ENCODE measurements around the gene CLCNKA.
A peak's percentile ranks its signal among the peaks of the same experiment; 100 is the strongest.

CLCNKA gene

DNA sequence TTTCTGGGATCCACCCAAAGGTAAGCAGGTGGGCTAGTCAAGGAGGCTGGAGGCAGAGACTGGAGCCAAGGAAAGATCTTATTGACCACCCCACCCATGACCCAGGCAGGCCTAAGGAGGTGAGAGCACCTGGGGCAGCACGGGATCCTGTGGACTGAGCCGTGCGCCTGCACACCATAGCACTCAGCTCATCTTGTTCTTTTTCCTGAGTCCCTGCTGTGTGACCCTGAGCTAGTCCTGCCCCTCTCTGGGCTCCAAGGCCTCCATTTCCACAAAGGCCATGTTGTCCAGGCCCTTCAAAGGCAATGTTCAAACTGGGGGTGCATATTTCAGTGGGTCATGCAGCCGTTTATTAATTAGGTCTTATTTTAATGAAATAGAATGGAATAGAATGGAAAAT, 44.4 kb downstream of the CLCNKA start:
- DNase-seq: no peak

DNA sequence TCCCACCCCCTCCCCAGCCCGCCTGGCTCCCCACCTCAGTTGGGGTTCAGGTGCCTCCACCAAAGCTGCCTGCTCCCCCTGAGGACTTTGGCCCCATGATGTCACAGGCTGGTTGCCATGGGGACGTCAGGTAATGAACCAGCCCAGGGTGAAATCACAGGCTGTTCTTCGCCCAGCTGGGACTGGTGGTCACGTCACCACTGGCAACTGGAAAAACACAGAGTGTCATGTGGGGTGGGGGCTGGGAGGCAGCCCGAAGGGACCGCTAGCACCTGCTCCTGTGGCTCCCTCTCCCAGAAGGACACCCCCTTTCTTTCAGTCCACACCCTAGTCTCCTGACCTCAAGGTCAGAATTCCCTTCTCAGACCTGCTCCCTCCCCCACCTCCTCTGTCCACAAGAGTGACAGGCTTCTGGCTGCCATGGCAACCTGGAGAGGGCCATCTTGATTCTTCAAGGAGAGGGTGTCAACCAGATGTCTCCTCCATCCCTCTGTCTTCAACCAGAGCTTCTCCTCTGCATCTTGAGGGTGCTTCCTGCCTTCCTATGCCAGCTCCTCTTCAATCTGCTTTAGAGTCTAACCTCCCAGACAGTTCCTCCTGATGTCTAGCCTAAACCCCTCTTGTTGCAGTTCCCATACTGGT, 45.4 kb downstream of the CLCNKA start:
- DNase-seq: no peak

DNA sequence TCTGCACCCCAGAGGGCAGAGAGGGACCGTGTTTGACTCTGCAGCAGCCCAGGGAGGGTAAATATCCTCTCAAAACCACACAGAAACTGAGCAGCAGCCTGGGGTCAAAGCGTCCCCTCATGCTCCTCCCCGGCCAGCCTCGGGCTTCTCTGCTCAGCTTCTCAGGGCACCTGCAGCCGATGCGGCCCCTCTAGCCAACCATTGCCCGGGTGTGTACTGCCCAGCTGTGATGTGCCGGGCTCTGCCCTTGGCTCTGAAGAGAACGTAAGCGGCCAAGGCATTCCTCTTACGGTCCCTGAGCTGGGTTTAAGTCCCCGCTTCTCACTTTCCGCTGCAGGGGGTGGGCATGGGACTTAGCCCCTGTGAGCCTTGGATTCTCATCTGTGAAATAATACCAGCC, 46.1 kb downstream of the CLCNKA start:
- DNase-seq: no peak

DNA sequence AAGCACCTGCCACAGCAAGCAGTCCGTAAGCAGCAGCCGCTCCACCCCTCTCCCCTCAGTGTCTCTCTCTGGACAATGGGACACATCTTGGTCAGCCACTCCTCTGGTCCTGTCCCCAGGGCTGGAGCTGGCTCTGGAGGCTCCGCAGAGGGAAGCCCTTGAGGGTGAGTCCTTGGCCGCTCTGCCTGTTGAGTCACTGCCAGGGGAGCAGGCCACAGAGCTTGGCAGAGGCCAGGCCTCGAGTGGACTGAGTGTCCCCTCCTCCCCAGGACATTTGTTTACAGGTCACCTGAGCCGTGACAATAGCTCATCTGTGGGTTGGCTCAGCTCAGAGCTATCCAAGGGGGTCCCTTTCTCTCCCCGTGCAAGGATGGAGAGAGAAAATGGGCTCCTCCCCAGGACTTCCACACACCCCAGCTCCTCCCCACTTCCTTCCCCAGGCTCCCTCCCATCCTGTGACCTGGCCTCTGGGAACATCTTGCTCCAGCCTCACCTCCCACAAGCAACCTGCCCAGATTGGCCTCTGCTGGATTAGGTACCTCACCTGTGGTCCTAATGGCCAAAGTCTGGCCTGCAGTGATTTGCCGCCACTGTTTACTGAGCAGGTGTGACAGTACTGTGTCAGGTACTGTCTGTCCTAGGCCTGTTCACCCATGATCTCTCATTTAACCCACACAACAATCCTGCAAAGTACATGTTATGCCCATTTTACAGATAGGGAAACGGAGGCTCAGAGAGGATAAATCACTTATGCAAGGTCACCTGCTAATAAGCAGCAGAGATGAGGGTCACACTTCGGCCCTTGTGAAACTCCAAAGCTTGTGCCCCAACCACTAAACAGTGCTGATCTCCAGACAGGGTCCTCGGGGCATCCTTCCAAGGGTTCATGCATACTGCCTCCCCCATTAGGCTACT, 46.8 kb downstream of the CLCNKA start:
- DNase-seq: no peak

DNA sequence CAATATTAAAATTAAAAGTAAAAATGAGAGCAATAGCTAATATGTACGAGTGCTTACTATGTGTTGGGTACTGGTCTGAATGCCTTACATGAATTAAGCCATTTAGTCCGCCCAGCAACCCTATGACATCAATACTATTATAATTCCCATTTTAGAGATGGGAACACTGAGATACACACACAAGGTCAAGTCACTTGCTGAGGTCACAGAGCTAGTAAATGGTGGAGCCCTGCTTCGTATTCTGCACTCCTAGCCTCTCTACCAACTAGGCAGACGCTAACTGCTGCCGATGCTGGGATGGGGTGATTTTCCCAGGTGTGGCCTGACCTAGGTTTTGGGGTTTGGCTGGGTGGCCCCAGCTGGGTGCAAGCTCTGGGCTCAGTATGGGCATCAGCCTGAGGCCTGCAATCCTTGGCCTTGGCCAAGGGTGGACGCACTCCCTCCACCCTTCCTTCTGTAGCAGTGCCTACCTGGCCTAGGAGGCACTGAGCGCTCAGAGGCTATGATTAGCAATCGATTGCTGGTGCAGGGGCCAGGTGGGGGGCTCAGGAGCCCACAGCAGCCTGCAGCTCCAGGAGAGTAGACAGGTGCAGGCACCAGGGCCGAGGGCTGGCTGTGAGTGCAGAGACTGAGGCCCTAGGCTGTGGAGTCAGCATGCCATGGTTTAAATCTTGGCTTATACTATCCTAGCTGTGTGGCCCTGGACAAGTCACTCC, 49.0 kb downstream of the CLCNKA start:
- no peak for DNase-seq

DNA sequence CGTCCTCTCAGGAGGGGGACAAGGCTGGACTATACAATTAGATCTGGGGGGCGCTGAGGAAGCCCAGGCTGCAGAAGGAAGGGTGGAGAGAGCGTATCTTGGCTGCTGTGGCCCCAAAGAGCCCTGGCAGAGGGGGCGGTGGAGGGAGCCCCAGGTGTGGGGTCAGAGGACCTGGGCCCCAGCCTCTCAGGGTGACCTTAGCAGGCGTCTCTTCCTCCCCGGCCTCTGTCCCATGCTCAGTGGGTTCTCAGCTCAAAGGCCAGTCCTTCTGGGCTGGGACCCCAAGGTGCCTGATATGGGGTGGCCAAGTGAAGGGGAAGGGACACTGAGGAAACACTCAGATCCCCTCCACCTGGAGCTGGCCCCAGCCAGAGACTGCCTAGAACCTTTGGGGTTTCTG, 49.8 kb downstream of the CLCNKA start:
- DNase-seq: no peak

DNA sequence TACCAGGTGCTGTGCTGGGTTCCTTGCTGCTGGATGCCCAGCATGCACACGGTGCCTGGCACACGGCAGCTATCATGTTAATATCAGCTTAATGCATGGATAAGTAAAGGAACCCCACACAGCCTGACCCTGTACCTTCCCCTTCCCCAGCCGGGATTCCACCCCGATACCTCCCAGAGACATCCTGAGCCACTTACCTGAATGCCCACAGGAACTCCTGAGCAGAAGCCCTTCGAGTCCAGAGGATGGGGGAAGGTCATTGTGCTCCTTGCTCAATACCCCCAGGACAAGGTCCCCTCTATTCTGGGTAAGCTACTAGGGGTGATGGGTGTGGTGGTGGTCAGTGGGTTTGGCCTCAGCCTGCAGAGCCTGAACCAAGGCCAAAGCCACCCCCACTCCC, 50.3 kb downstream of the CLCNKA start:
- no peak for DNase-seq

DNA sequence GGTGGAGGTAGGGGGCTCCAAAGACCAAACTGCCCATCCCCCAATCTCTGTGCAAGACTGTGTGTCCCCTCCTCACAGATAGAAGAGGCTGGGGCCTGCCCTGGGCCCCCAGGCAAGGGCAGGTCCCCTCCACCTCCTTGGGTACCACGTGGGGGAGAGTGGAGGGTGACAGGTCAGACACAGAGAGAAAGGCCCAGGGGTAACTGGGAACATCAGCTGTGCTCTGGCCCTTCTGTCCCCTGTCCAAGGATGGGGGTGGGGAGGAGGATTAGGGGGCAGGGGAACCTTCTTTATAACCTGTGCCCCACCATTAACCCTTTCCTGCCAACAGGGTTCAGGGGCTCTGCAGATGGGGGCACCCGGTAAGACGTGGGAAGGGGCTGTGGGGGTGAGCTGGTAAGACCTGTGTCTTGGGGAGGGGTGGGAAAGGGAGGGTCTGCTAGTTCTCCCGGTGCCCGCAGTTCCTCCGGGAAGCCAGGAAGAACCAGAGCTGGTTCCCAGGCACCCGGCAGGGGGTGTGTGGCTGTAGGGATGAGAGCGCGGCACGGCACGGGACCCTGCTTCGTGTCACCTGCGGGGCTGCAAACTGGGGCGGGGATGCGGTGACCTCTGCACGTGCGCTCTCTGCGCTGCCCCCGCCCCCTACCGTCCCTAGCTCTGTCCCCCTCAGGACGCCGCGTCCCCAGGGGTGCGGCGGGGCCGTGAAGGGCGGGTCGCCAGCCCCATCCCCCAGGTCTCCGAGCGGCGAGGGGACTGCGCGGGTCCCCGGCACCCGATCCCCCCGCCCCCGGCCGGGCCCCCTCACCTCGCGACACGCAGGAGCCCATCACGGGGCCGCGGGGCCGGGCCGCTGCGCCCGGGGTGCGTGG, 51.0 kb downstream of the CLCNKA start:
- no peak for DNase-seq

DNA sequence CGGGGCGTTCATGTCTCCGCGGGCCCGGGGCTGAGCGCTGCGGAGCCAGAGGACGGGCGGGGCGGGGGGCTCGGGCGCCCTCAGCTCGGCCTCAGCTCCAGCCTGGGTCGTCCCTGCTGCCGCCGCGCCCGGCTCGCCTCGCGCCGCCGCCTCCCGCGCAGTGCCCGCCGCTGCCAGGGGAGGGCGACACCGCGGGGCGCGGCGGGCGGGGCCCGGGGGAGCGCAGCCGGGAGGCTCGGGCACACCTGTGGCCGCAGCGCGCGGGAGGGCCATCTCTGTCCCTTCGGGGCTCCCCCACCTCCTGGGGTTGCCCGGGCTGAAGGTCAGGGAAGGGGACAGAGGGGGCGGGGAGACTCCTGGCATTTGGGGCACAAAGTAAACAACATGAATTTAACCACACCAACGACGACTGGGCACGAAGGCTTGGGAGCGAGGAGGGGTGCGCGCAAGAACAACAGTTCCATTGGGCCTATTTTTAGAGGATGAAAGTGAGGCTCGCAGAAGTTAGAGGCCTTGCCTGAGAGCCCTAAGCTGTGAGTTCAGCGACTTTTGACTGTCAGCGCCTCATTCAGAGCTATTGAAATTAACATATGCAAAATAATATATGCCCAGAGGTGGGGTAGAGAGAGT, 51.8 kb downstream of the CLCNKA start, which contains the start of gene FAM131C:
Gene FAM131C (minus strand): TSS at position 162 of the 630 bp plus-strand sequence. CDS start 209 bp downstream, outside the sequence.
- no peak for DNase-seq

DNA sequence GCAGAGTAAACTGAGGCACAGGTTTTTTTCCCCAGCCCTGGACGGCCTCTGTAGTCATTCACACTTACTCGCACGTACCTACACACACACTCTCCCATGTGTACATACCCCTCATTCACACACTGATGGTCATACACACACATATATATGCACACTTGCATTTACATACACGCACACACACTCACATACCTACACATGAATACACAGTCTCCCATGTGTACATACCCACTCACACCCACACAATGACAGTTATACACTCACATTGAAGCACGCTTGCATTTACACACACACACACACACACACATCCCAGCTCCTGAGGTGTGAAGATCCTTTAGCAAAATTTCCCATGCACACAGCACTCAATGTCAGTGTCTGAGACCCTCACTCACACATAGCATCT, 52.4 kb downstream of the CLCNKA start:
- DNase-seq: no peak

DNA sequence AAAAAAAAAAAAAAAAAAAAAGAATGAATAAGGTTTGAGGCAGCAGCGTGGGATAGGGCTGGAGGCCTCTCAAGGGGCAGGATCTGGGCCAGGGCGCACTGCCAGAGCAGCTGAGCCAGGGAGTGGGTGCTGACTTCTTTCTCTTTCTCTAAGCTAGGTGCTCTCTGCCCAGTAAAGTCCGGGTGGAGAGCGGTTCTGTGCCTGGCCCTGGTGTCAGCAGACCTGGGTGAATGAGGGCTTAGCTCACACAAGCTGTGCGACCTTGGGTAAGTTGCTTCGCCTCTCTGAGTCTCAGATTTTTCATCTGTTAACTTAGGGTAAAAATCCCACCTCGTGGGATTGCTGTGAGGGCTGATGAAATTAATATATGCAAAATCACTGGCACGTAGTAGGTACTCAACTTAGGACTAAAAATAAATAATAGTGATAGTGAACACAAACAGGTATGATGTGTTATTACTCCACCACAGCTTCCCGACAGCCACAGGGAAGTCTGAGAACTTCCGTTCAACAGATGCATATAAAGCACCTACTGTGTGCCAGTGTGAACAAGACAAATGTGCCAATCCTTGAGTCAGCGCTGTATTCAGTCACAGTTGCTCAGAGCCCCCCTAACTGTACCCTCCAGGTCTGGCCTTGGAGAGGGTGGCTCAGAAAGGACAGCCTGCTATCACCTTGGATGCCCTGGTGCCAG, 53.6 kb downstream of the CLCNKA start:
- no peak for DNase-seq

DNA sequence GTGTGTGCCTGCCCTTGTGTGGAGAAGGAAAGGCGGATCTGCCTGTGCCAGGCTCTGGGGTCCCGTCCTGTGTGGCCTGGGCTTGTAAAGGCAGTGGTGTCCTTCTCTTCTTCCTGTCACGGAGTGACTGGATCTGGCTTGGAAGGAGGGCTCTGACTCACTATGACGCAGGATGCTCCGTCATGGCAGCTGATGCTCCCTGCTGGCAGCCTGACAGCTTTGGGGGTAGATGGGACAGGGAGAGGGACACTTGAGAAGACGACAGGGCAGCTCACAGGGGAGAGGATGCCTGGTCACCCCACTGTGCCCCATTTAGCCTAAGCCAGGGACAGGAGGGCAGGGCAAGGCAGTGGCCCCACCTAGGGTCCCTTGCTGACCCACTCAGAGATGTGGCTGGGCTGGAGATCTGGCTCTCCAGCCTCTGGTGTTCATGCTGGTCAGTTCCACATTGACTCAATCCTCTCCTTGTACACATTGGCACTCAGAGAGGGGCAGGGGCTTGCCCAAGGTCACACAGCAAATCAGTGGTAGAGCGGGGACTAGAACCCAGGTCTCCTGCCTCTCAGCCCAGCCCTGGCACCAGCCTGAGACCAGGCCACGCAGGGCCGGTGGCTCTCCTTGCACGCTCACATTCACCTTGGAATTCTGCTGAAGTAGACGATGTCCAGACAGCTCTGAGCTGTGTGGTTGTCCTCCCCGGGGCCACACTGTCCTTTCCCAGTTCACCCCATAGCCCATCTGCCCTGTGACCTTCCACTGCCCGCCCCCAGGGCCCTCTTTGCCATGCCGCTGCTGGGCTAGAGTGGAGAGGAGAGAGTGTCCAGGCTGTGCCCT, 54.4 kb downstream of the CLCNKA start:
- no peak for DNase-seq

DNA sequence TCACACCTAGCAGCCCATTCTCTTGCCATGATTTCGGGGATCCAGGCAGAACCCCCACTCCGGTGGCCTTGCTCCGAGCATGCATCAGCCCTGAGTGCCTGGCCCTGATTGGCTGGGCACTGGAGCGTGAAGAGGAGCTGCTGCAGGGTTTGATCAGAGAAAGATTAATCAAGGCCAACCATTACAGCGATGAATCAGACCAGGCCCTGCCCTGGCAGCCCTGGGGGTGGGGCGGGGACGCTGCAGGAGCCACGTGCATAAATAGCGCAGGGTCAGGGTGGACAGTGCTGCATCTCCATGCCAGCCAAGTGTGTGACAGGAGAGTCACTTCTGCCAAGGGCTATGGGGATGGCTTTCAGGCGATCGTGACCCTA, 55.0 kb downstream of the CLCNKA start:
- no peak for DNase-seq

DNA sequence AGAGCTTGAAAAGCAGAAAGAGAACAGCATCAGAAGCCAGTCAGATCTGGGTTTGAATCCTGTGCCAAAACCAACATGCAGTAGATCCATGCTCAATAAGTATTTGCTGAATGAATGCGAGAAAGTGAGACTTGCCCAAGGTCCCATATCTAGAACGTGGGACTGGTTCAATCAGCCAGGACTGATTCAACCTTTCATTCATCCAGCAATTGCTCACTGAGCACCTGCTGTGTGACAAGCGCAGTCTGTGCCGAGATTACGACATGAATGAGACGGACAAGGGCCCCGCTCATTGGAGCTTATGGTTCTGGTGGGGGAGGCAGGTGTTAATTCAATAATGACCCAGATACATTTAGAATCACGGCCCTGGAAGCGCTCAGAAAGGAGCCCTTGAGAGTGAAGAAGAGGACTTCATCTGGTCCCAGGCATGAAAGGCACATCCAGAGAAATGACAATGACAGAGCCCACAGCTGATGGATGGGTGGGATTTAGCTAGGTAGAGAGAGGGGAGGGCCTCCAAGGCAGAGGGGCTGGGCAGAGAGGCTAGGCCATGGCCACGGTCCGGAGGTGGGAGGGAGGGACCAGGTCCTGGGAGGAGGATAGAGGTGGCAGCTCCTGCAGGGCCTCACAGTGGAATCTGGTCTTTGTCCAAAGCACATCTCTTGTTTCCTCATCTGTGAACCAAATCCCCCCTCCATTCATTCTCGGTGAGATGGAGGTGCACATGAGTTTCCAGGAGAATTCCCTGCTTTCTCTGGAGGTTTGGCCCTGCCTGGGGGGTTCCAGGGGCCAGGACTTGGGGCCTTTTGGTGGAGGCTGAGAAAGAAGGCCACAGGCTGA, 55.8 kb downstream of the CLCNKA start:
- no peak for DNase-seq

DNA sequence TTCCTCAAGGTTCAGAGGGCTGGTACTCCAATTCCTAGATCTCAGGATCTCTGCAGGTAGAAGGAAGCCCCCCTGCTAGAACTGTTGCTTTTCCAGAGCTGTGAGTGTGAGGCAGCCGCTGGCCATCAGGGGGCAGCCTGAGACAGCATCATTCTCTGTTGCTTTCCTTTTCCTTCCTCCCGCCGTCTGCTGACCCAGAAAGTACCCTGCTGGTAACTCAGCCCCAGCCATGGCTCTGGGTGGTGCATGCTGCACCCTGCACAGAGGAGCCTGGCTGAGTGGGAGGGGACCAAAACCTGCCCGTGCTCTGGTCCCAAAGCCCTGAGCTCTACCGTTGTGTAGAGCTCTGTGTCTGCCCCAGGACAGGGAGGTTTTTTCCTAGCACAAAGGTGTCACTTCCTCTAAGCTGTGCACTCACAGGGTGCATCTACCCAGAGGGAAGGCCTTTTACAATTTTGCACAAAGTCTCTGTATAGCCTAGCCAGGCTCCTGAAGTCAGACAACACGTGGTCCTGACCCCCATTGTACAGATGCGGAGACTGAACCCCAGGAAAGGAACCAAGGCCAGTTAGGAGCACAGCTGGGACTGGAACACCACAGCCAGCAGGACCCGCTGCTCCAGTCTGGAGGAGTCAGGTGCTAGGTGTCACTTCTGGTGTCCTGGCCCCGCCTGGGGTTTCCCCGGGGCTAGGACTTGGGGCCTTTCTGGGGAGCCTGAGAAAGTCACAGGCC, 57.3 kb downstream of the CLCNKA start:
- peak; percentile 47 for DNase-seq

DNA sequence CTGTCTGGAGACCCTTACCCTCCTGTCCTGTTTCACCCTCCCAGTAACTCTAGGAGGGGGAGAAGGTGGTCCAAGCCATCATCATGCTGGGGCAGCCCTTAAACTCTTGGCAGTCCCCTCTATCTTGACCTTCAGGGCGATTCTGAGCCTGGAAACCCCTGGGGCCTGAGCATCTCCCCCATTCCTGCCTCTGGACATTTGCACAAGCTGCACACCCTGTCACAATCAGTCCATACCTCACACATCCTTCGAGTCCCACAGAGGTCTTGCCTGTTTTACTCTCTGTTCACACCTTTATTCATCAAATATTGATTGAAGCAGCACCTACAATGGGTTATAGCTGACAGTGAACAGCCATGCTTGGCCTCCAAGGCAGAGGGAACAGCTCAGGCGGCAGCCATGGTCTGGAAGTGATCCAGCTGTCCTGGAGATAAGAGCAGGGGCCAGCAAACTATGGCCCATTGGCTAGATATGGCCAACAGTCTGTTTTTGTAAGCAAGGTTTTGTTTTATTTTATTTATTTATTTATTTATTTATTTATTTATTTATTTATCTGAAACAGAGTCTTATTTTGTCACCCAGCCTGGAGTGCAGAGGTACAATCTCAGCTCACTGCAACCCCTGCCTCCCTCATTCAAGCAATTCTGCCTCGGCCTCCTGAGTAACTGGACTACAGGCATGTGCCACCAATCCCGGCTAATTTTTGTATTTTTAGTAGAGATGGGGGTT, 58.8 kb downstream of the CLCNKA start:
- no peak for DNase-seq

DNA sequence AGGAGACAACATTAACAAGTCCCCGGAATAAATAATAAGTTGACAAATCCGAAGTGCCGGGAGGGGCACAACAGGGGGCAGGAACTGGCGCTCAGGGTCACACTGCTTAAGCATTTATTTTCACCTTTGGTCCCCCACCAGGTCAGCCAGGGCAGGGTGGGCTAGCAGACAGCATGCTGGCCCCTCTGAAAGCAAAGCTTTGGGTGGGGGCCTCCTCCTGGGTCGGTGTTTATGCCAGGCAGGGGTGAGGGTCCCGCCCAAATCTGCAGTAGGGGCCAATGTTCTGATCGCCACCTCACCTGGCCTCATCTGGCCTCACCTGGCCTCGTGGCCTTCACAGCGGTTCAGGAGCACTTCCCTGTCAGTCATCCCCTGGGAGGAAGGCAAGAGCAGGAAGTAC, 59.8 kb downstream of the CLCNKA start:
- DNase-seq: no peak
